GM12878 (cell line): ENCODE results near the gene HMCN1. TPM values are rescaled to one million over a fixed set of nuclear protein-coding genes. Genes with fewer than 3 reads are reported as not detected.

ENCODE experiments used
- ATAC-seq: fragments of 200-7000 bp; cut with Tn5 transposase; 3 replicates; pipeline ENCODE4 v1.9.1; 2020; ENCODE audit warnings: mild to moderate bottlenecking, moderate library complexity
- BruUV-seq: library from RNA; stranded (reverse); fragments of 400-500 nt; replicated peaks from 2 replicates; lab custom pipeline; 2021; lab: Mats Ljungman, UMichigan
- CTCF ChIA-PET: fragments of 300-600 bp; sonication (Branson Sonifier 250); formaldehyde crosslinking; extraction: SDS; loops from one replicate; lab custom pipeline; 2021; ENCODE audit warnings: inconsistent platforms; lab: Yijun Ruan, JAX
- POLR2A ChIA-PET: fragments of 350-600 bp; formaldehyde crosslinking; extraction: SDS; loops from one replicate; lab custom pipeline; 2021; ENCODE audit warnings: inconsistent platforms; lab: Charles Lee
- RAD21 ChIA-PET: fragments of 300-600 bp; sonication (Branson Sonifier 250); formaldehyde crosslinking; loops from one replicate; lab custom pipeline; 2023; ENCODE audit warnings: antibody characterized with exemption; ENCODE audit not compliant: unreplicated experiment; lab: Charles Lee
- SMC1A ChIA-PET: fragments of 300-600 bp; sonication (Branson Sonifier 250); formaldehyde crosslinking; loops from one replicate; lab custom pipeline; 2023; ENCODE audit not compliant: unreplicated experiment, uncharacterized antibody; lab: Charles Lee
- DNase-seq: peaks from one replicate; pipeline ENCODE4 v3.0.0-alpha.2; 2011; ENCODE audit warnings: low read depth, low spot score
- FAIRE-seq: peaks from 3 replicates; lab custom pipeline; 2011; peaks lifted over from hg19 to GRCh38; lab: Jason Lieb, UNC
- H2AFZ ChIP-seq: 2 replicates; pipeline ENCODE4 v1.6.0; 2011; ENCODE audit warnings: low read depth, low read length, control low read depth; ENCODE audit not compliant: control insufficient read depth
- H3K27ac ChIP-seq: 2 replicates; pipeline ENCODE4 v1.5.1; 2011; ENCODE audit warnings: control low read depth; ENCODE audit not compliant: control insufficient read depth, insufficient read depth
- H3K27me3 ChIP-seq, 2 experiments: replicated peaks in 1 of 2; 2 replicates each; pipeline versions ENCODE4 v1.6.0 to v1.6.1; 2011; ENCODE audit warnings: low read length in 1 of 2; ENCODE audit not compliant: control insufficient read depth in 2 of 2, insufficient read depth in 2 of 2
- H3K36me3 ChIP-seq, 2 experiments: 2 replicates each; pipeline ENCODE4 v1.5.1; 2011; ENCODE audit warnings: low read length in 1 of 2; ENCODE audit not compliant: control insufficient read depth in 2 of 2, insufficient read depth in 2 of 2
- H3K4me1 ChIP-seq: 2 replicates; pipeline ENCODE4 v1.6.1; 2011; ENCODE audit warnings: mild to moderate bottlenecking, low read length, moderate library complexity, mixed read lengths; ENCODE audit not compliant: control insufficient read depth, insufficient read depth
- H3K4me2 ChIP-seq: 2 replicates; pipeline ENCODE4 v1.6.0; 2011; ENCODE audit warnings: control low read depth; ENCODE audit not compliant: control insufficient read depth, insufficient read depth
- H3K4me3 ChIP-seq: fragments of 200-600 bp; sonication (generic); 2 replicates; pipeline ENCODE4 v1.5.1; 2016
- H3K79me2 ChIP-seq: 2 replicates; pipeline ENCODE4 v1.6.0; 2011; ENCODE audit warnings: low read length; ENCODE audit not compliant: control insufficient read depth, insufficient read depth
- H3K9ac ChIP-seq: 2 replicates; pipeline ENCODE4 v1.8.0; 2011; ENCODE audit warnings: low read length, control low read depth, mixed read lengths; ENCODE audit not compliant: control insufficient read depth, insufficient read depth
- H3K9me3 ChIP-seq: replicated peaks from 3 replicates; pipeline ENCODE4 v1.5.1; 2011; ENCODE audit warnings: mild to moderate bottlenecking, low read length; ENCODE audit not compliant: control insufficient read depth, insufficient read depth
- H4K20me1 ChIP-seq: 2 replicates; pipeline ENCODE4 v1.6.0; 2011; ENCODE audit not compliant: control insufficient read depth, insufficient read depth
- CHD4 ChIP-seq: fragments of 200-600 bp; sonication (generic); IDR thresholded peaks from 2 replicates; pipeline ENCODE4 v1.6.1; 2016; ENCODE audit warnings: mild to moderate bottlenecking
- DPF2 ChIP-seq: fragments of 450-650 bp; IDR thresholded peaks from 2 replicates; pipeline ENCODE4 v1.6.1; 2017; ENCODE audit warnings: mild to moderate bottlenecking
- FOXK2 ChIP-seq: fragments of 450-650 bp; IDR thresholded peaks from 2 replicates; pipeline ENCODE4 v1.6.1; 2017; ENCODE audit warnings: mild to moderate bottlenecking, moderate library complexity
- HDAC2 ChIP-seq: fragments of 200-600 bp; sonication (generic); IDR thresholded peaks from 2 replicates; pipeline ENCODE4 v1.6.1; 2017
- LARP7 ChIP-seq: fragments of 450-650 bp; IDR thresholded peaks from 2 replicates; pipeline ENCODE4 v1.6.1; 2017; ENCODE audit warnings: mild to moderate bottlenecking
- NFXL1 ChIP-seq: fragments of 450-650 bp; IDR thresholded peaks from 2 replicates; pipeline ENCODE4 v1.6.1; 2017; ENCODE audit warnings: antibody characterized with exemption, mild to moderate bottlenecking, borderline replicate concordance
- SMC3 ChIP-seq: IDR thresholded peaks from 2 replicates; pipeline ENCODE4 v1.6.1; 2011; ENCODE audit warnings: low read length, improper control_type of control experiment, borderline replicate concordance
- STAT1 ChIP-seq: fragments of 450-650 bp; conservative IDR thresholded peaks from 2 replicates; pipeline ENCODE4 v1.6.1; 2014; ENCODE audit warnings: antibody characterized with exemption, mild to moderate bottlenecking
- SUZ12 ChIP-seq: fragments of 200-600 bp; sonication (generic); IDR thresholded peaks from one replicate; pipeline ENCODE4 v1.6.1; 2018; ENCODE audit warnings: antibody characterized with exemption, mild to moderate bottlenecking; ENCODE audit not compliant: unreplicated experiment
- WGBS: methylation state at CpG from one replicate; pipeline ENCODE4 v1.1.6; 2016; ENCODE audit warnings: low lambda C conversion rate; ENCODE audit not compliant: insufficient replicate concordance, insufficient coverage; ENCODE audit errors: missing lambda C conversion rate; 5-methylcytosine and 5-hydroxymethylcytosine counted together
- in situ Hi-C: fragments of 300-500 bp; cut with MboI; formaldehyde crosslinking; loops from 9 replicates; pipeline ENCODE4 v1.14.3; 2018; ENCODE audit warnings: mixed read lengths
- intact Hi-C: fragments of 100-400 bp; cut with micrococcal nuclease; formaldehyde crosslinking; loops from one replicate; pipeline ENCODE4 v1.14.2; 2022; ENCODE audit not compliant: unreplicated experiment
- polyA plus RNA-seq, 11 experiments: library from polyadenylated mRNA; depleted of rRNA in 4 of 11; unstranded in 6 of 11; stranded (reverse) in 5 of 11; fragments of >200 nt; fragmentation: Nextera tagmentation in 4 of 11; fragmentation: Illumina TruSeq in 1 of 11; extraction: Ambion mirVana in 4 of 11; extraction: Trizol in 1 of 11; gene quantifications; 1 replicate in 1 of 11; 2 replicates in 10 of 11; pipeline versions ENCODE4 v1.2.1 to v1.2.3, GENCODE V29; 2011 to 2016; ENCODE audit warnings: inconsistent platforms in 2 of 11, missing spikeins in 2 of 11, low read depth in 1 of 11
- total RNA-seq, 4 experiments: library from RNA; depleted of rRNA in 3 of 4; stranded (reverse); fragments of >200 nt in 3 of 4; fragmentation: Illumina TruSeq in 1 of 4; extraction: Trizol in 1 of 4; gene quantifications; 2 replicates each; pipeline versions ENCODE4 v1.2.1 to v1.2.3, GENCODE V29; 2013 to 2021
- TF ChIP-seq, protein P1 (sequence below): fragments of 450-650 bp; IDR thresholded peaks from 2 replicates; pipeline ENCODE4 v1.6.1; 2016; ENCODE audit warnings: mild to moderate bottlenecking
- TF ChIP-seq, protein P2 (sequence below): fragments of 150-350 bp; IDR thresholded peaks from 2 replicates; pipeline ENCODE4 v1.6.1; 2014; ENCODE audit warnings: mild to moderate bottlenecking, low read depth, low read length
- TF ChIP-seq, protein P3 (sequence below): fragments of 450-650 bp; IDR thresholded peaks from 2 replicates; pipeline ENCODE4 v1.6.1; 2017; ENCODE audit warnings: borderline replicate concordance
- TF ChIP-seq, protein P4 (sequence below): fragments of 450-650 bp; IDR thresholded peaks from 2 replicates; pipeline ENCODE4 v1.6.1; 2017; ENCODE audit warnings: low read depth, mild to moderate bottlenecking, moderate library complexity

The HMCN1 gene
- total and polyA plus RNA-seq, 10 of the 15 experiments (the other 5 are each of a cell fraction or from before 2014, with no cell fraction given), result under 0.01 to 0.07 TPM; not detected in 8

DNA sequence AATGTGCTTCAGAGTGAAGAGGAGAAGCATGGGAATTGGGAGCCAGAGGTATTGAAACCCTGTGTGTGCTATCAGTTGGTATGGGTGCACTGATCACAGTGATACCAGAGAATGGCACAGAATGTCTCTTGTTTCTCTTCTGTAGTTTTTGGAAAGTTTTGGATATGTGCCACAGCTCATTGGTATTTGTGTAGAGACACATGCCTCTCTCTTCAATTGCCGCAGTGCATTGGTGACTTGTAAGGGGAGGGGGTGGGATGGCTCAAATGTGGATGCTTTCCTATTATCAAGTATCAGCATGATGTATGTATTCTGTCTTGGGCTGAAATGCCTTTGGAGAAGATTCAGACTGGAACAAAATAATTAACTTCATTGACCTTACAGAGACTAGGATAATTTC lies 101.0 kb downstream of the HMCN1 start:
- FAIRE-seq (no peak), DNase-seq (no peak), ATAC-seq (no peak)
- no peaks in the 10 kb centered on the region for H3K9me3 ChIP-seq
- SMC1A ChIA-PET, result no interaction called here
- POLR2A ChIA-PET, result interaction anchor here (0.6 kb wide), 1 partner anchor 48 kb away, joined by 3 read pairs; no protein-coding TSS in a partner anchor
- intact Hi-C loops (no loop called here), in situ Hi-C loops (no loop called here)
- no peaks in the 10 kb centered on the region for H3K36me3 ChIP-seq
- no peaks in the 10 kb centered on the region for H4K20me1 ChIP-seq
- no peaks in the 10 kb centered on the region for H3K4me1 ChIP-seq
- 86% methylated on average over 1 of the region's 1 CpG for WGBS
- no peak overlapping the region for H2AFZ ChIP-seq
- BruUV-seq, result no TSS peak
- no peak overlapping the region for H3K4me2 ChIP-seq
- no peak for TF ChIP-seq SMC3
- TF ChIP-seq, protein P1, sequence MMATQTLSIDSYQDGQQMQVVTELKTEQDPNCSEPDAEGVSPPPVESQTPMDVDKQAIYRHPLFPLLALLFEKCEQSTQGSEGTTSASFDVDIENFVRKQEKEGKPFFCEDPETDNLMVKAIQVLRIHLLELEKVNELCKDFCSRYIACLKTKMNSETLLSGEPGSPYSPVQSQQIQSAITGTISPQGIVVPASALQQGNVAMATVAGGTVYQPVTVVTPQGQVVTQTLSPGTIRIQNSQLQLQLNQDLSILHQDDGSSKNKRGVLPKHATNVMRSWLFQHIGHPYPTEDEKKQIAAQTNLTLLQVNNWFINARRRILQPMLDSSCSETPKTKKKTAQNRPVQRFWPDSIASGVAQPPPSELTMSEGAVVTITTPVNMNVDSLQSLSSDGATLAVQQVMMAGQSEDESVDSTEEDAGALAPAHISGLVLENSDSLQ, result no peak
- no peak for TF ChIP-seq SUZ12
- no peak for TF ChIP-seq STAT1
- TF ChIP-seq NFXL1, result no peak
- CTCF ChIA-PET, result no interaction called here
- no peak overlapping the region for H3K4me3 ChIP-seq
- no peaks in the 10 kb centered on the region for H3K27me3 ChIP-seq
- no peak overlapping the region for H3K9ac ChIP-seq
- RAD21 ChIA-PET, result no interaction called here
- no peaks in the 10 kb centered on the region for H3K79me2 ChIP-seq
- H3K27ac ChIP-seq, result no peak overlapping the region

DNA sequence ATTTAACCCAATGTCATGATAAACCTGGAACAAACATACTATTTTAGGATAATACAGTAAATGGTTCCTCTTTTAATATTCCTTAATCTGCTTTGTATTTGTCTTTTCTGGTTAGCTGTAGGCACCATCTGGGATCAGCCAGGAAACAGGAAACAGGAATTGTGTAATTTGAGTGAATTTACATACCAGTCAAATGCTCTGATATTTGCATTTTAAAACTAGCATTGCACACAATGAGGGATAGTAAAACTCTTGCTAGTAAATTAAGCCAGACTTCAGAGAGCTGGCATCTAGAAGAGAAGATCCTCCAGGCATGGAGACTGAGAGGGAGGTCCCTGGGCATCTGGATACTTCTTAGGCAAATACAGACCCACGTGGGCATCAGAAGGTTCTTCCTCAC lies 103.5 kb downstream of the HMCN1 start:
- Histone ChIP-seq H3K79me2 (no peaks in the 10 kb centered on the region), H3K36me3 (no peaks in the 10 kb centered on the region), H3K27me3 (no peaks in the 10 kb centered on the region), H3K4me1 (no peaks in the 10 kb centered on the region), H2AFZ (no peak overlapping the region), H3K4me3 (no peak overlapping the region), H3K9me3 (no peaks in the 10 kb centered on the region), H3K4me2 (no peak overlapping the region), H3K9ac (no peak overlapping the region), H4K20me1 (no peaks in the 10 kb centered on the region), H3K27ac (no peak overlapping the region)
- SMC1A ChIA-PET, result no interaction called here
- in situ Hi-C loops, result no loop called here
- WGBS, result 0% methylated on average over 1 of the region's 1 CpG
- POLR2A ChIA-PET, result no interaction called here
- DNase-seq, result no peak
- no peak for FAIRE-seq
- RAD21 ChIA-PET, result no interaction called here
- no TSS peak for BruUV-seq
- no peak for ATAC-seq
- intact Hi-C loops, result no loop called here
- CTCF ChIA-PET, result no interaction called here
- TF ChIP-seq CHD4 (no peak), LARP7 (no peak), DPF2 (no peak), HDAC2 (no peak), FOXK2 (no peak)
- TF ChIP-seq, protein P2, sequence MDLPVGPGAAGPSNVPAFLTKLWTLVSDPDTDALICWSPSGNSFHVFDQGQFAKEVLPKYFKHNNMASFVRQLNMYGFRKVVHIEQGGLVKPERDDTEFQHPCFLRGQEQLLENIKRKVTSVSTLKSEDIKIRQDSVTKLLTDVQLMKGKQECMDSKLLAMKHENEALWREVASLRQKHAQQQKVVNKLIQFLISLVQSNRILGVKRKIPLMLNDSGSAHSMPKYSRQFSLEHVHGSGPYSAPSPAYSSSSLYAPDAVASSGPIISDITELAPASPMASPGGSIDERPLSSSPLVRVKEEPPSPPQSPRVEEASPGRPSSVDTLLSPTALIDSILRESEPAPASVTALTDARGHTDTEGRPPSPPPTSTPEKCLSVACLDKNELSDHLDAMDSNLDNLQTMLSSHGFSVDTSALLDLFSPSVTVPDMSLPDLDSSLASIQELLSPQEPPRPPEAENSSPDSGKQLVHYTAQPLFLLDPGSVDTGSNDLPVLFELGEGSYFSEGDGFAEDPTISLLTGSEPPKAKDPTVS, result no peak
- TF ChIP-seq, protein P3, sequence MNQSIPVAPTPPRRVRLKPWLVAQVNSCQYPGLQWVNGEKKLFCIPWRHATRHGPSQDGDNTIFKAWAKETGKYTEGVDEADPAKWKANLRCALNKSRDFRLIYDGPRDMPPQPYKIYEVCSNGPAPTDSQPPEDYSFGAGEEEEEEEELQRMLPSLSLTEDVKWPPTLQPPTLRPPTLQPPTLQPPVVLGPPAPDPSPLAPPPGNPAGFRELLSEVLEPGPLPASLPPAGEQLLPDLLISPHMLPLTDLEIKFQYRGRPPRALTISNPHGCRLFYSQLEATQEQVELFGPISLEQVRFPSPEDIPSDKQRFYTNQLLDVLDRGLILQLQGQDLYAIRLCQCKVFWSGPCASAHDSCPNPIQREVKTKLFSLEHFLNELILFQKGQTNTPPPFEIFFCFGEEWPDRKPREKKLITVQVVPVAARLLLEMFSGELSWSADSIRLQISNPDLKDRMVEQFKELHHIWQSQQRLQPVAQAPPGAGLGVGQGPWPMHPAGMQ, result no peak
- TF ChIP-seq, protein P4, sequence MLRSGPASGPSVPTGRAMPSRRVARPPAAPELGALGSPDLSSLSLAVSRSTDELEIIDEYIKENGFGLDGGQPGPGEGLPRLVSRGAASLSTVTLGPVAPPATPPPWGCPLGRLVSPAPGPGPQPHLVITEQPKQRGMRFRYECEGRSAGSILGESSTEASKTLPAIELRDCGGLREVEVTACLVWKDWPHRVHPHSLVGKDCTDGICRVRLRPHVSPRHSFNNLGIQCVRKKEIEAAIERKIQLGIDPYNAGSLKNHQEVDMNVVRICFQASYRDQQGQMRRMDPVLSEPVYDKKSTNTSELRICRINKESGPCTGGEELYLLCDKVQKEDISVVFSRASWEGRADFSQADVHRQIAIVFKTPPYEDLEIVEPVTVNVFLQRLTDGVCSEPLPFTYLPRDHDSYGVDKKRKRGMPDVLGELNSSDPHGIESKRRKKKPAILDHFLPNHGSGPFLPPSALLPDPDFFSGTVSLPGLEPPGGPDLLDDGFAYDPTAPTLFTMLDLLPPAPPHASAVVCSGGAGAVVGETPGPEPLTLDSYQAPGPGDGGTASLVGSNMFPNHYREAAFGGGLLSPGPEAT, result no peak
